Stimulated activated CD8-positive, alpha-beta memory T cell treated with anti-CD3 and anti-CD28 coated beads, Interleukin-15, amount 100 ng/mL, for 48 hours (primary cell): ENCODE results near the gene BRCA1.
"Not testable (repeated sequence)": the region's sequence is repeated elsewhere in the genome, so short reads cannot be mapped to it uniquely, and the experiment has no call there.

Experiments
- DNase-seq, 2 donors: peaks; one replicate each; pipeline ENCODE4 v3.0.0-alpha.2; 2020; ENCODE audit warnings: low read depth in 2 of 2

Gene BRCA1

DNA sequence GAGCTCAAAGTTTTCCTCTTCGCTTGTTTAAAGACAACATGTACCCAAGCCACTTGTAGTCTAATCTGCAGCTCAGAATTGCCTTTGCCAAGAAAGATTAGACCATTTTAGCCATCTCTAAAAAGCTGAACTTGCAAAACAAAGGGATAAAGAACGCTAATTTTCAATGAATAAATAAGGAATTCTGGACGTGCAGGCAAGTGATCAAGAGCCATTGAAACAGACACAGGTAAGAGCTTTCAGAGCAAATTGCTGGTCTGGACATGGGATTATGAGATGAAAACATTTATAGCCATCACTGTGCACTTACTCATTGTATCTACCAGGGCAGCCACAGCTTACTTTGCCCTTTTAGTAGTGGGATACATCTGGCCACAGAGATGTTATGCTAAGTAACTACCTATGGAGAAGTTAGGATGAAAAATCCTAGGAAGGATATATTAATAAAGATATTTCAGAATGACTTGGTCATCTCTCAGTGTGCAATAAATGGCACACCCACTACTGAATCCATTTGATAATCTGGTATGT lies 55.7 kb downstream of the BRCA1 start:
- no peak for DNase-seq

DNA sequence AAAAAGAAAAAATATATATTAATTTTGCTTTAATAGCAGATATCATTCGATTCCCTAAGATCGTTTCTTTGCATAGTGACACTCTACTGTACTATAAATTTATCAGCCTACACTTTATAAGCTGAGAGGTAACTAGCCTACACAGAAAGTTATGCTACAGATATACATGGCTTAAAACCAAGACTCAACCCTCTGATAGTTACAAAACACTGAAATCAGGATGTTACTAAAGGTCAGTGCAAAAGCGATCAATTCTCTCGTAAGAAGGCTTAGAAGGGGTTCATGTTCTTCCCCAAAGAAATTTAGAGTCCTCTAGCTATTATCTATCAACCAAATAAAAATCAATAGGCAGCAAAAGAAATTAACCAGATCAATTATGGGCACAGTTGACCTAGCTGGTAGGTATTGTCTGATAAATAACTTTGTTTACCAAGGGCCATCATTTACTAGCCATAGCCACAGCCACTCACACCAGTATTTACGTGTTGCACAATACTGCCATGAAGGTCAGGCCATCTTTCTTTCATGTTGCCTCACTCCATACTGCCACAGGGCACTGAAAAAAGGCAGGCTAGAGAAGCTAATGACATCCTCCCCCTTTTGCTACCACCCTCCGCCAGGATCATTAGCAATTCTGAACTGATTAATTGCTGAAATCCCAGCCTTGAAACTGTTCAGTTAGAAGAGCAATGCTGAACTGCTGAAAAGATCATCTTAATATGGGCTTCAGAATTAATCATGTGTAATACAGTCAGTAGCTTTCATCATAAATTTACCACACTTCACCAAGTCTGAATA lies 56.4 kb downstream of the BRCA1 start:
- no peak for DNase-seq

DNA sequence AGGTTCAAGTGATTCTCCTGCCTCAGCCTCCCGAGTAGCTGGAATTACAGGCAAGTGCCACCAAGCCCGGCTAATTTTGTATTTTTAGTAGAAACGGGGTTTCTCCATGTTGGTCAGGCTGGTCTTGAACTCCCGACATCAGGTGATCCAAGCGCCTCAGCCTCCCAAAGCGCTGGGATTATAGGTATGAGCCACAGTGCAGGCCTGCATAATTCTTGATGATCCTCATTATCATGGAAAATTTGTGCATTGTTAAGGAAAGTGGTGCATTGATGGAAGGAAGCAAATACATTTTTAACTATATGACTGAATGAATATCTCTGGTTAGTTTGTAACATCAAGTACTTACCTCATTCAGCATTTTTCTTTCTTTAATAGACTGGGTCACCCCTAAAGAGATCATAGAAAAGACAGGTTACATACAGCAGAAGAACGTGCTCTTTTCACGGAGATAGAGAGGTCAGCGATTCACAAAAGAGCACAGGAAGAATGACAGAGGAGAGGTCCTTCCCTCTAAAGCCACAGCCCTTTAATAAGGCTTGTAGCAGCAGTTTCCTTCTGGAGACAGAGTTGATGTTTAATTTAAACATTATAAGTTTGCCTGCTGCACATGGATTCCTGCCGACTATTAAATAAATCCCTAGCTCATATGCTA lies 62.1 kb downstream of the BRCA1 start:
- DNase-seq, result no peak

DNA sequence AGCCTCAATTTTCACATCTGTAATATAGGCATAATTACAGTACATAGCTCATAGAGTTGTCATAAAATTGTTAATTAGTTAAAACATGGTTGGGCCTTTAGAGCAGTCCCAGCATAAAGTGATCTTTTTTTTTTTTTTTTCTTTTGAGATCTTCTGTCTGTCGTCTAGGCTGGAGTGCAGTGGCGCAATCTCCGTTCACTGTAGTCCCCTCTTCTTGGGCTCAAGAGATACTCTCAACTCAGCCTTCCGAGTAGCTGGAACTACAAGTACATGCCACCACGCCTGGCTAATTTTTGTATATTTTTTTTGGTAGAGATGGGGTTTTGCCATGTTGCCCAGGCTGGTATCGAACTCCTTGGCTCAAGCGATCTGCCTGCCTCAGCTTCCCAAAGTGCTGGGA lies 69.1 kb downstream of the BRCA1 start:
- no peak for DNase-seq

DNA sequence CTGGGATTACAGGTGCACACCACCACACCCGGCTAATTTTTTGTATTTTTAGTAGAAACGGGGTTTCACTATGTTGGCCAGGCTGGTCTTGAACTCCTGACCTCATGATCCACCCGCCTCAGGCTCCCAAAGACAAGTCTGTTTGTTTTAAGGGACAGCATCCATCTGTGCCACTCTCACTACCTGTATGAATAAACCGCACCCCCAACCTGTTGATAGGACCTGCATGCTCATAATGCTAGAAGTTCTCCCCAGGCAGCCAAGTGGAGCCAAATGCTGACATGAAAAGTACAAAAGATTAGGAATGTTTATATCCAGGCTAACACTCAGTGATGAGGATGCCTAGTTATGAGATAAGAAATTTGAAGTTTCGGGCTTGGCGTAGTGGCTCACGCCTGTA lies 72.2 kb downstream of the BRCA1 start:
- not testable (repeated sequence) for DNase-seq

DNA sequence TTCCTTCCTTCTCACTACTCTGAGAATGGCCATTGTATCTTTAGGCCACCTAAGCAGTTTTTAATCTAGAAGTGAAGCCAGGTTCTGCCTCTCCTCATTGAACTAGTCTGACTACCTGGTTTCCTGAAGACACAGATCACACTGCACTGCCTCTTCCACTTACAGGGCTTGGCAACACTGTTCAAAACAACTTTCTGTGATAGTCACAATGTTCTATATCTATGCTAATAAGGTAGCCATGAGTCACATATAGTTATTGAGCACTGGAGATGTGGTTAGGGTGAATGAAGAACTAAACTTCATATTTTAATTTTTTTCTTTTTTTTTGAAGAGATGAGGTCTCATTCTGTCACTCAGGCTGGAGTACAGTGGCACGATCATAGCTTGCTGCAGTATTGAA lies 73.2 kb downstream of the BRCA1 start:
- DNase-seq, result no peak

DNA sequence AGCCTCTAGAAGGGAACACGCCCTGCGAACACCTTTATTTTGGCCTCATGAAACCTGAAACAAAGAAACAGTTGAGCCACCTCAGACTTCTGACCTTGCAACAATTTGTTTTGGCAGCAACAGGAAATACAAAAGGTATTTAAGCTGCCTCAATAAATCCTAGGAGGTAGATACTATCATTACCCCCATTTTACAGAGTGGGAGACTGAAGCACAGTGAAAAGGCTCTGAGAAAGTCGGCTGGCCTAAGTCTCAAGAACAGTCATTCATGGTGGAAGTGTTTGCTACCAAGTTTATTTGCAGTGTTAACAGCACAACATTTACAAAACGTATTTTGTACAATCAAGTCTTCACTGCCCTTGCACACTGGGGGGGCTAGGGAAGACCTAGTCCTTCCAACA lies 81.1 kb downstream of the BRCA1 start:
- DNase-seq, result no peak

DNA sequence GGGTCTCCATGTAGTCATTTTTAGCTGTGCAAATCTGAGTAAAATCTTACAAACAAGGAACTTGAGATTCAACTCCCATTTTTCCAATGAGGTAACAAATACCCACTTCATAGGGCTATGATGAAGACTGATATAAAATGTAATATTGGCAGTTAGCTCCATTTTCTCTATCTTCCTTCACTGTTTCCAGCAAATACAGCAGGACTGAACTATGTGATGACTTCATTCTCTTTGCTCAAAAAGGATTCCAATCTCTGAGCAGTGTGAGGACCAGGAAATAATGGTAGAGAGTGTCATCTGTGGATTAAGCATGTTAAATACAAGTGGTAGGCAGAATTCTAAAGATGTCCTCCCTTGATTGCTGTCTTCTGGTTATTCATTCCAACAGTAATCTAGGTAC lies 81.9 kb downstream of the BRCA1 start:
- no peak for DNase-seq

DNA sequence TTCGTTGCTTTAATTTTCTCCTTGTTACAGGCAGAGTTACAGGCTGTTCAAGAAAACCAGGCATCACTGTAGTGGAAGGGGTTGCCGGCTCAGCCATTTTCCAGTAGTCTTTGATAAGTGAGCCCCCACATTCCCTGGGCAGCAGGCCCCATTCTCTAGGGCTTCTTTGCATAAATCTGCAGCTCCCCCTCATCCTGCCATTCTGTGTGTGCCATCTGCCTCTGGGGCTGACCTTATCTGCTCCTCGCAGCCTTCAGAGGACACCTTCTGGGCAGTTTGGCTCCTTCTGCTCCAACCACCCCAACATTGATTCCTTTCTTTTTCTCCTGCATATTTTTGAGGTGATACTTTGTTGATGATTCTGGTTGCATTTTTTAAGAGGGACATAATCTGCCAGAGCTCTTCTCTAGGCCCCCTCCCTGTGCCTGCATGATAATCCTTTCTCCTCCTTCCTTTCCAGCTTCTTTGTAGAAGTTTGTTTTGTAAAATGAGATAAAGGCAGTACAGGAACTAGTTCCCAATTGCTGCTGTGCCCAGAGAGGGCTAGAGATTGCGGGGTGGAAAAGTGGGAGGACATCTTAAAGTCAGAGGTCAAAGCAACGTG lies 83.0 kb downstream of the BRCA1 start:
- DNase-seq, result no peak

DNA sequence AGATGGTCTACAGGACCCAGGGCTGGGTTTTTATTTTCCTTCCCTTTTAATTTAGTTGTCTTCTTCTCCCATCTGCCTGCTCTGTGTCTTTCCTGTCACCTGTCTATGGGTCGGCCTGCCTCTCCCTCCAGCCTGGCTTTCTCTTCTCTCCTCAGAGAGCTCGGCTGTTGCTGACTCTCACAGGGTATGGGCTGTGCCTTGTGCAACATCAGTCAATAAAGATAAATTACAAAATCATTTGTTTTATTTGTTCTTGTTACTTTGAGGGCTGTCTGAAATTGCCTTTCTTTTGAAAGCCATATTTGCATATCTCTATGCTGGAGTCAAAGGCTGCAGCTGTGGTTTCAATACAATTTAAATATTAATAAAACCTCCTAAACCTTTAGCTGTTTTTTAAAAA lies 84.5 kb downstream of the BRCA1 start:
- no peak for DNase-seq

DNA sequence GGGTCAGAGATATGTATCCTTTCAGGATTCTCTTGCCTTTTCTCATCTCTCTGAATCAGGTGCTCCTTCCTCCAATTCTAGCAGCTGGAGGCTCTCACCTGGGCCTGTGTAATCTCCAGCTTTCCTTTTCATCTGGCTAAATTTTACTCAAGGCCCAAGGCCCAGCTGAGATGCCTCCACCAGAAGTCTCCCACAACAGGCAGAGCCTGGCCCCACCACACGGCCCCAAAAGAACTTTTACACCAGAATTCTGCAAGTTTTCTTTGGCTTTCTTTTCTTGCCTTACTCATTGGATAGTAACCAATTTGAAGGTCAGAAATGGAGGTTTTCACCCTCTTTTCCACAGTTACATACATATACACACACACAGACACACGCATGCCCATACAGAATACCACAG lies 85.5 kb downstream of the BRCA1 start:
- no peak for DNase-seq

DNA sequence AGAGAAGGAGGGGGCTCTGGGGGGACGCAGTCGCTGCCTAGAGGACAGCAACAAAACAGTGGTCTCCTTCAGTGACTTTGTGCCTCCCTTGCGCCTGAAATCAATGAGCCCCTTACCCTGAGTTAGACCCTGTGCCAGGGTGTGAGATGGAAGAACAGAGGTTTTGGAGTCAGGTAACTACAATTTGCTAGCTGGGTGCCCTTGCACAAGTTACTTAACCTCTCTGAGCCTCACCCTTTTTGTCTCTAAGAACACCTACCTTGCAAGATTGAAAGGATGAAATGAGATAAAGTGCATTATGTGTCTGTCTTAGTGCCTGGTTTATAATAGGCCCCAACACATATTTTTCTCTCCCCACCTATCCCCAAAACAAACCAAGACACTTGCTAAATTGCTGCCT lies 90.3 kb downstream of the BRCA1 start:
- DNase-seq, result no peak

DNA sequence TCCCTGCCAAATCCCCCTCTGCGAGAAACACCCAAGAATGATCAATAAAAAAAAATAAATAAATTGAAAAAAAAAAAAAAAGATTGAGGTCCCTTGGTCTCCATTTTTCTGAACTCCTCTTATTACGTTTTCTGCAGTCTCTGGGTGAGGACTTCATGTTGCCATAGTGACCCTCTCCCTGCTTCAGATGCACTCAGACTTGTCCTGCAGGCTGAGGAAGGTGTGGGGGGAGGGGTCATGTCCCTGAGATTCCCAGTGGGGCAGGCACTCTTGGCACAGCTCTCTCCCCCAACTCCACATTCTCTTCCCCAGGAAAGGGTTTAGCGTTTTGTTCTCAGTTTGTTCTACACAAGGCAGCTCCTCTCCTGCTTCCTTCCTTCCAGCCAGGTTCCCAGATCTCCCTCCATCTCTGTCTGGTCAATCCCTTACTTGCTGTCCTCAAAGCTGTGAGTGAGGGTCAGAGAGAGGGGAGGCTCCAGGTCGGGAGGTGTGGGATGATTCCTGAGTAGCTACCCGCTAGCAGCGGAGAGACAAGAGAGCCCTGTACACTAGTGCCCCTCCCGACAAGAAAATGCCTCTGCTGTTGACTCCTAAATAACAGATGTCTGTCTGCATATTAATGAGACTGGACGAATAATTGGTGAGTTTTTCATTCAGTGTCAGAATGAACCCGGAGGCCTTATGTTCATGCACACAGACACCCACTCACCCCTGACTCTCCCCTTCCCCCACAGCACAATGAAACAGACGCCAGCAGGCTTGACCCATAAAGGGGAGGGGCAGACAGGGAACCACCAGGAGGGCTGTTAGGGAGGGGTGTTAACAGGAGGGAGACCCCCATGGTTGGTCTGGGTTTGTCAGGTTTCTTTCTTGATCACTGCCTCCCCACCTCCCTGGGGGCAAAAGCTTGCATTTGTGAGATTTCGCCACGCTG lies 90.9 kb downstream of the BRCA1 start:
- DNase-seq, result no peak

DNA sequence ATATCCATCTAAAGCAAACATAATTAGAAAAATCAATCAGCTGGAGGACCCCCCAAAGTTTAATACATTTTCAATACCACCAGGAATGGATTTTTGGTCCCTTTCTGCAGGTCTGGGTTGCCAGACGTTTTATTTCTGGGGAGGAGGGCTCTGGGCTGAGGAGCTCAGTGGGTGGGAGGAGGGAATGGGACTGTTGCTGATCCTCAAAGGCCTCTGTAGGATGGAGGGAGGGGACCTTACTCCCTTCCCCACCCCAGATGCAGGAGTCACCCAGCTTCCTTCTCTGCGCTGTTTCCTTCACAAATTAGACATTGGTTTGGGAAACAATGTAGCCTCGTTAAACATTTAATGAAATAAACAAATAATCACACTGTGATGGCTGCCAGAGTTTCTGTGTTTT lies 93.5 kb downstream of the BRCA1 start:
- no peak for DNase-seq

DNA sequence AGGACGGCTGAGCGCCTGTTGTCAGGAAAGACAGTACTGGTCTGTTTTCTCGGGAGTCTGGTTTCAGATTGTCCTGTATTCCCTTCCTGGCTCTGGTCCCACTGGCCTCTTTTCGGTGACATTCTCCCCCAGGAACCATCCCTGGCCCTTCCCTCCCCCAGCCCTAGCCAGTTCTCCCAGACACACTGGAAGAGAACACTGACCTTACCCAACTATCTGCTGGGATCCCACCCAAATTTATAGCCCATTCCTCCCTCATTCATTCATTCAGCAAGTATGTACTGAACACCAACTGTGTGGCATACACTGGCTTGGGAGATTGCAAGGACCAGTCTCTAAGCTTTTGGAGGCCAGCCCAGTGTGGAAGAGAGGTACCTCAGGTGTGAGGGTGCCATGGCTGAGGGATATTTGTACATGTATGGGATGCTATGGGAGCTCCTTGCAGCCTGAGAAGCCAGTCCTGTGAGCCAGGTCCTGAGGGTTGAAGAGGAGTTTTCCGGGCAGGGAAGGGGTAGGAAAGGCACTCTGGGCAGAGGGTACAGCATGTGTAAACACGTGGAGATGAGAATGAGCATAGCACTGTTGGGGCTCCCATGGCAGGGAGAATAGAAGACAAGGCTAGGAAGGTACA lies 94.9 kb downstream of the BRCA1 start:
- no peak for DNase-seq

DNA sequence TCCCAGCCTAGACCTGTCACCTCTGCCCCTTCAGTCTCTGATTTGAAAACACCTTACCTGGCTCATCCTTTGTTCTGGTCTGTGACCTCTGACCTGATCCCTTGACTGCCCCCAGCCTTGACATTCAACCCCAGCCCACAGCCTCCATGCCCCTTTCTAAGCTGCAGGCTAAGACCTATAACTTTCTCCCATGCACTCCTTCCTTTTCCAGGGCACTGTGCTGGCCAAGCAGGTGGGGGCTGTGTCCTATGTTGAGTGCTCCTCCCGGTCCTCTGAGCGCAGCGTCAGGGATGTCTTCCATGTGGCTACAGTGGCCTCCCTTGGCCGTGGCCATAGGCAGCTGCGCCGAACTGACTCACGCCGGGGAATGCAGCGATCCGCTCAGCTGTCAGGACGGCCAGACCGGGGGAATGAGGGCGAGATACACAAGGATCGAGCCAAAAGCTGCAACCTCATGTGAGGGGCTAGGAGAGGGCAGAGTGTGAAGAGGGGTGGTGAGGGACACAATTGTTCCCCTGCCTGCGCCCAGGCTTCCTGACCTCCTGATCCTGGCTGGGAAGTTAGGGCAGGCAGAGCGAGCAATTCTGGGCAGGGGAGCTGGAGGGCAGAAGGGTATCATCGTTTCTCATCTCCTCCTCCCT lies 96.8 kb downstream of the BRCA1 start:
- DNase-seq, result no peak

DNA sequence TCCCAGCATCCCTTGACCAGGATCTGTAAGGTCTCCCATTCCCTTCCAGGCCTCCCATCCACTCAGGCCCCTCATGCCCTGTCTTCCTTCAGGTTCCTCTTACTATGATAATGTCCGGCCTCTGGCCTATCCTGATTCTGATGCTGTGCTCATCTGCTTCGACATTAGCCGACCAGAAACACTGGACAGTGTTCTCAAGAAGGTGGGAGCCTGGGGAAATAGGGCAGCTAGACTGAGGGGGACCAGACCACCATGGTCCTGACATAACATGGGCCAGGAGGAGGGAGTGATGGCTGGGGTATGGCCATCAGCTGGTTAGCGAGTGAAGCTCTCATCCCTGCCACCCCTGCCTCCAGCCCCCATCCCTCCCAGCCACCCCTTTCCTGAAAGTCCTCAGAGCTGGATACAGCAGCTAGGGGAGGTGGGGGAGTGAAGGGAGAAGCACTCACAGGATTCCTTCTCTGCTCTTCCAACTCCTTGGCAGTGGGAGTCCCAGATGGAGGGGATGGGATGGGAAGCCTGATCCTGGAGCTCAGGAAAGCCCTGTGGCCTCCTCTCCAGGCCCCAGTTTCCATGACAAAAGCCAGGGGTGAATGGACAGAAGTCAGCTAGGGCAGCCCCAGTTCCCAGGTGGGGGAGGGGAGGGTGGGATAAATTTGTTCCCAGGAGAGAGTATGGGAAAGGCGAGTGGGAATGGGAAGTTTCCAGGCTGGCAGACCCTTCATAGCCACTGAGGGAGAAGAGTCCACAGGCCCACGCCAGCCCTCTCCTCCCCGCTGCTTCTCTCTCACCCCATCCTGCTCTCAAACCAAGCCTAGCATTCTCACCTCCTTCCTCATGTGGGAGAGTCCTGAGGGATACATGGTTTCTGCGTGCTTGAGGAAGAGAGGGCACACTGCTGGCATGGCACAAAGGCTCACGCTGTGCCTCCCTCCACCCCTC lies 97.8 kb downstream of the BRCA1 start:
- no peak for DNase-seq

DNA sequence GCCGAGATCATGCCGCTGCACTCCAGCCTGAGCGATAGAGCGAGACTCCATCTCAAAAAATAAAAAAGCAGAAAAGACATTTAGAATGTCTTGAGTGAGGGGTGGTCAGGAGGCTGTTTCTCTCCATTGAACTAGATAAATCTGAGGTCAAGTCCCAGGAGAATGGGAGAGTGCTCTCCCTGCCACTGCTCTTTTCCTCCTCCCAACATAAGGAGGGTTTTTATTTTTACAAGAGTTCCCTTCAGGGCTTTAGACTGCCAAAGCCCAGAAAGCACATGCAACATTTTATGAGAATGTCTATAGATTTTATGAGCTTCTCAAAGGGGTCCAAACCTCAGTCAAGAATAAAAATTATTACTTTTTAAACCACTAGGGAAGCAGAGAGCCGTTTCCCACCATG lies 98.6 kb downstream of the BRCA1 start:
- no peak for DNase-seq

DNA sequence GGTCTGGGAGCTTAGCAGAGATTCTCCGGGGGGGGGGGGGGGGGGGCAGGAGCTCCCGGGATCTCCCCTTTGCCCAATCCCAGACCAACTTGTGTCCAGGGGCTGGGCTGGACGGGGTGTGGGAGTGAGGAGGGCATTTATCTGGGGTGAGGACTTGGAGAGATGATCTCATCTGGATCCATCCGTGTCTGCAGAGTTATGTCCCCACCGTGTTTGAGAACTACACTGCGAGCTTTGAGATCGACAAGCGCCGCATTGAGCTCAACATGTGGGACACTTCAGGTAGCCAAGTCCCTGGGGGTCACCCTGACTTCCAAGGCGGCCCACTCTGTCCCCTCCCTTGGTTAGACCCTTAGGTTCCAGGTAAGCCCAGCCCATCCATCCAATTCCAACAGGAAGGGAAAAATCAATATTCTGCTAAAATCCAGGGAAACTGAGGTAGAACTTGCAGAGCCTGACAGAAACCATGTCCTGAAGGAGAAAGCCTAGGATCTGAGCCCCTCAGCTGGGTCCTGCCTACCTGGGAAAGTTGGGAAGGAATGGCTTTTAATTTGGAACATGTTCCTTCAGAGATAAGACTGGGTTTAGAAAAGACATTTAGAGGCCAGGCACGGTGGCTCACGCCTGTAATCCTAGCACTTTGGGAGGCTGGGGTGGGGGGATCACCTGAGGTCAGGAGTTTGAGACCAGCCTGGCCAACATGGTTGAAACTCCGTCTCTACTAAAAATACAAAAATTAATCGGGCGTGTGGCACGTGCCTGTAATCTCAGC lies 99.2 kb downstream of the BRCA1 start:
- no peak for DNase-seq
